GM21360 (cell line): Measurements from ENCODE around the gene MAP2K7.
"Not testable (repeated sequence)": the region's sequence is repeated elsewhere in the genome, so short reads cannot be mapped to it uniquely, and the experiment has no call there.

ENCODE experiments used
- ATAC-seq: cut with Tn5 transposase; IDR thresholded peaks from one replicate; pipeline ENCODE4 v1.9.1; 2021; ENCODE audit warnings: mild to moderate bottlenecking, moderate library complexity; ENCODE audit not compliant: unreplicated experiment

The MAP2K7 gene

DNA sequence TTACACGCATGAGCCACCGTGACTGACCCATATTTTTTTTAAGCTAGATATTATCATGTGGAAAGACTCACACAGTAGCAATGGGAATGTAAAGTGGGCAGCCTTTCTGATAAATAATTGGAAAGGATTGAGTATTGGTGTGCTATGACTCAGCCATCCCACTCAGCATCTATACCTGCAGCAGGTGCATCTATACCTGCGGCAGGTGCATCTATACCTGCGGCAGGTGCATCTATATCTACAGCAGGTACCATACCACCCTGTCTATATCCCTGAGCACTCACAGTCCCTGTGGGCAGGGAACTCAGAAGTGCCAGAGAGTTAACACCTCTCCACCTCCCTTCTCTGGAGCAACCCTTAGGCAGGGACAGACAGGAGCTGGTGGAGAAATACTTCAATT lies 20.6 kb upstream of the MAP2K7 start:
- no peak for ATAC-seq

DNA sequence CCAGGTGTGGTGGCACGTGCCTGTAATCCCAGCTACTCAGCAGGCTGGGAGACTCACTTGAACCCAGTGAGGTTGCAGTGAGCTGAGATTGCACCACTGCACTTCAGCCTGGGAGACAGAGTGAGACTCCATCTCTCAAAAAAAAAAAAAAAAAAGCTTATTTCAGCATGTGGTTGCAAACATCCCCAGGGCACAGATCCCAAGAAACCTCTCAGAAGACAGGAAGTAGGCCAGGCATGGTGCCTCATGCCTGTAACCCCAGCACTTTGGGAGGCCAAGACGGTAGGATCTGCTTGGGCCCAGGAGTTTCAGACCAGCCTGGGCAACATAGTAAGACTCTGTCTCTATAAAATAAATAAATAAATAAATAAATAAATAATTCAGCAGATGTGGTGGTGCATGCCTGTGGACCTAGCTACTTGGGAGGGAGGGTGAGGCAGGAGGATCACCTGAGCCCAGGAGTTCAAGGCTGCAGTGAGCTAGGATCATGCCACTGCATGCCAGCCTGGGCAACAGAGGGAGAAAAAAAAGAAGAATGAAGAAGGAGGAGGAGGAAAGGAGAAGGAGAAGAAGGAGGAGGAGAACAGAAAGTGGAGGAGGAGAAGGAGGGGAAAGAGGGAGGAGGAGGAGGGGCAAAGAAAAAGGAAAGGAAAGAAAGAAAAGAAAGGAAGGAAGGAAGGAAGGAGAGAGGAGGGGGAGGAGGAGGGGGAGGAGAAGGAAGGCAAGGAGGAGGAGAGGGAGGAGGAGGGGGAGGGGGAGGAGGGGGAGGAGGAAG lies 19.7 kb upstream of the MAP2K7 start:
- no peak for ATAC-seq

DNA sequence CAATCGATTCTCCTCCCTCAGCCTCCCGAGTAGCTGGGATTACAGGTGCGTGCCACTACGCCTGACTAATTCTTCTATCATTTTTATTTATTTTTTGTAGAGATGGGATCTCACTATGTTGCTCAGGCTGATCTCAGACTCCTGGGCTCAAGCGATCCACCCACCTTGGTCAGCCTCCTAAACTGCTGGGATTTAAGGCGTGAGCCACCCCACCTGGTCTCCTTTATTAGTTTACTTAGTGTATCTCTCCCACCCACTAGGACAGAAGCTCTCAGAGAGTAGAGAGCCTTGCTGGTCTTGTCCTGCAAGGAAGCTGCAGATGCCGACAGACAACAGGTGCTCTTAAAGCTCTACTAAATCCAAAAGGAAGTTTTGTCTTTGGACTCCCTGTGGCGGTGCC lies 17.9 kb upstream of the MAP2K7 start:
- no peak for ATAC-seq

- ATAC-seq = no peak
Observed at GRCh38 chr19:7887408-7888144, 16.1 kb upstream of the MAP2K7 start.

DNA sequence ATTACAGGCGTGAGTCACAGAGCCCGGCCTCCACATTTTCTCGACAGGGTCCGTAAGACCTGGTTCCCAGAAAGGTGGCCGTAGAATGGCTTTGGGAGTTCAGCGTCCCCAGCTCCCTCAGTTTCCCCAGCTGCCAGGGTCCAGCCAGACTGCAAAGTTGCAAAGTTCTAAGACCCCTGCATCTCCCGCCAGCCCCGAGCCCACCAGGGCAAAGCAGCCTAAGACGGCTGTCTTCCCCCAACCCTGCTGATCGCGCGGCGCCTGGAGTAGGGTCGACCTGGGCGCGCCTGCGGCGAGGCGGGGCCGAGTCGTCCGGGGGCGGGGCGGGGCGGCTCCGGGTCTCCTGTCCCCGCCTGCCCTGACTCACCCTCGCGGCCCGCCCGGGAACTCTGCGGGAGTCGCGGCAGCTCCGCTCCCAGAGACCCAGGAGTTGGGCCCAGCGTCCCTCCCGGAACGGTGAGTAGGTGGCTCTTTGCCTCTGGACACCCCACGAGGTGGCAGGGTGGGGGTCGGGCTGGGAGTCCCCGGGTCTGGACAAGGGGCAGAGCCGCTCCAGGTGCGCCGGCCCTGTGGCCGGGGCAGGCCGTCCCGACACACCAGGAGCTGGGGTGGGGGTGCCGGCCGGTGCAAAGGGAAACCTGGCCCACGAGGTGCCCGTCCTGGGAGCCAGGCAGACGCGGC lies 15.4 kb upstream of the MAP2K7 start, which contains the start of gene LRRC8E:
LRRC8E (plus strand) TSS at position 366 of the 681 bp plus-strand sequence. CDS start 7,094 bp downstream, outside the sequence.
- no peak for ATAC-seq

GRCh38 chr19:7888826-7889217 lies 14.9 kb upstream of the MAP2K7 start:
- ATAC-seq = no peak

DNA sequence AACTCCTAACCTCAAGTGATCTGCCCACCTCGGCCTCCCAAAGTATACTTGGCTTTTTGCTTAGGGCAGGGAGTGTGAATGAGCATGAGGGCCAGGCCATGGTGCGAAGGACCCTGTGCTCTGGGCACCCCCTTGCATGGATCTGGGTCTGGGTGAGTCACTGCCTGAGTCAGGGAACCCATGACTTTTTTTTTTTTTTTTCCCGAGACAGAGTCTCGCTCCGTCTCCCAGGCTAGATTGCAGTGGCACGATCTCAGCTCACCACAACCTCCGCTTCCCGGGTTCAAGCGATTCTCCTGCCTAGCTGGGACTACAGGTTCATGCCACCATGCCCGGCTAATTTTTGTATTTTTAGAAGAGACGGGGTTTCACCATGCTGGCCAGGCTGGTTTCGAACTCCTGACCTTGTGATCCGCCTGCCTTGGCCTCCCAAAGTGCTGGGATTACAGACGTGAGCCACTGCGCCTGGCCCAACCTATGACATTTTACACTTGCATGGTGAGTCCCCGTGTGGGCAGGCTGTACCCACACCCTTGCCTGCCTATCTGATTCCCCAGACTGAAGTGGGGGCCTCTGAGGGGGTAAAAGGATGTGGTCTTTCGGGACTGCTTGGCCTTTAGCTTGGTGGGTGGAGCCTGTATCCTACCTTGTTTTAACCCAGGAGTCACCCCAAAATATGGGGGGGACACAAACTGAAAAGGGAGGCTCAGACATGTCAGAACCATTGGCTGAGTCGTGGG lies 10.1 kb upstream of the MAP2K7 start:
- not testable (repeated sequence) for ATAC-seq

- ATAC-seq = no peak
Observed at GRCh38 chr19:7894612-7895309, 8.9 kb upstream of the MAP2K7 start.

- no peak for ATAC-seq
Observed at GRCh38 chr19:7895565-7895964, 8.1 kb upstream of the MAP2K7 start.

DNA sequence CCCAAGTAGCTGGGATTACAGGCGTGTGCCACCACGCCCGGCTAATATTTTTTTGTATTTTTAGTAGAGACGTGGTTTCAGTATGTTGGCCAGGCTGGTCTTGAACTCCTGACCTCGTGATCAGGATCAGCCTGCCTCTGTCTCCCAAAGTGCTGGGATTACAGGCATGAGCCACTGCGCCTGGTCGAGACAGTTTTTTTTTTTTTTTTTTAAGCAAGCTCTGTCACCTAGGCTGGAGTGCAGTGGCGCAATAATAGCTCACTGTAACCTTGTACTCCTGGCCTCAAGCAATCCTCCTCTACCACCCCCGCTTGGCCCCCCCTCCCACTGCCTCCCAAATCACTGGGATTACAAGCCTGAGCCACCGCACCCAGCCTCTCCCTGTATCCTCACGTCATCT lies 6.4 kb upstream of the MAP2K7 start:
- no peak for ATAC-seq

- ATAC-seq = no peak
Observed at GRCh38 chr19:7898967-7899366, 4.7 kb upstream of the MAP2K7 start.

DNA sequence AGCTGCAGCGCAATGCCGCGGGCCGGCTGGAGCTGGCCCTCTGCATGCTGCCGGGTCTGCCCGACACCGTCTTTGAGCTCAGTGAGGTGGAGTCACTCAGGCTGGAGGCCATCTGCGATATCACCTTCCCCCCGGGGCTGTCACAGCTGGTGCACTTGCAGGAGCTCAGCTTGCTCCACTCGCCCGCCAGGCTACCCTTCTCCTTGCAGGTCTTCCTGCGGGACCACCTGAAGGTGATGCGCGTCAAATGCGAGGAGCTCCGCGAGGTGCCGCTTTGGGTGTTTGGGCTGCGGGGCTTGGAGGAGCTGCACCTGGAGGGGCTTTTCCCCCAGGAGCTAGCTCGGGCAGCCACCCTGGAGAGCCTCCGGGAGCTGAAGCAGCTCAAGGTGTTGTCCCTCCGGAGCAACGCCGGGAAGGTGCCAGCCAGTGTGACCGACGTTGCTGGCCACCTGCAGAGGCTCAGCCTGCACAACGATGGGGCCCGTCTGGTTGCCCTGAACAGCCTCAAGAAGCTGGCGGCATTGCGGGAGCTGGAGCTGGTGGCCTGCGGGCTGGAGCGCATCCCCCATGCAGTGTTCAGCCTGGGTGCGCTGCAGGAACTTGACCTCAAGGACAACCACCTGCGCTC lies 3.8 kb upstream of the MAP2K7 start:
- no peak for ATAC-seq

DNA sequence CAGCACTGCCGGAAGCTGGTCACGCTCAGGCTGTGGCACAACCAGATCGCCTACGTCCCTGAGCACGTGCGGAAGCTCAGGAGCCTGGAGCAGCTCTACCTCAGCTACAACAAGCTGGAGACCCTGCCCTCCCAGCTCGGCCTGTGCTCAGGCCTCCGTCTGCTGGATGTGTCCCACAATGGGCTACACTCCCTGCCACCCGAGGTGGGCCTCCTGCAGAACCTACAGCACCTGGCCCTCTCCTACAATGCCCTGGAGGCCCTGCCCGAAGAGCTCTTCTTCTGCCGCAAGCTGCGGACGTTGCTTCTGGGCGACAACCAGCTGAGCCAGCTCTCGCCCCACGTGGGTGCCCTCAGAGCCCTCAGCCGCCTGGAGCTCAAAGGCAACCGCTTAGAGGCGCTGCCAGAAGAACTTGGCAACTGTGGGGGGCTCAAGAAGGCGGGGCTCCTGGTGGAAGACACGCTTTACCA lies 3.2 kb upstream of the MAP2K7 start:
- no peak for ATAC-seq

DNA sequence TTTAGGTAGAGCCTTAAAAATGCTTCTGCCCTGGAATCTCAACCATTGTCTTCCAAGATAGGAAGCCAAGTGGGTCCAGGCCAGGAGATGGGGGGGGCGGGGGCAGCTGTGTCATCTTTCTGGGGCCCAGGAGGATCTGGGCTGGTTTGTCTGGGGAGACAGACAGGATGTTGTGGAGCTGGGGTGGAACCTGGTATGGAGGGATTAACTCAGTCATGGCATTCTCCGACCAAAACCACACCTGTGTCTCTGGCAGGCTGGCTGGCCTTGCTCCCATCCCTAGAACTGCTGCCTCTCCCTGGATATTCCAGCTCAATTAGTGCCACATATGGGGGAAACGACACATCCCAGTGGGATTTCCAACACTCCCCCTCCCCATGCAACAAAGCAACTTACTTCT lies 2.7 kb upstream of the MAP2K7 start:
- no peak for ATAC-seq

DNA sequence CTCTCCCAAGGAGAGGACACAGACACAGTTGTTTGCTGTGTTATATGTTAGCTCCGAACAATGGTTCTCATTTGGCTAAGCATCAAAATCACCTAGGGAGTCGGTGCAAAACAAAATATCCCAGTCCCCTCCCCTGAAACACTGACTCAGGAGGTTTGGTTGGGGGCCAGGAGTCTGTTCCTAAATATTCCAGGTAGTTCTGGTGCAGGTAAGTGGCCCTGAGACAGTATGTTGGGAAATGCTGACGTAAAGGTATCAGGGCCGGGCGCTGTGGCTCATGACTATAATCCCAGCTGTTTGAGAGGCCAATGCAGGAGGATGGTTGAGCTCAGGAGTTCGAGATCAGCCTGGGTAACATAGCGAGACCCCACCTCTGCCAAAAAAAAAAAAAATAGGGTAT lies 2.3 kb upstream of the MAP2K7 start:
- ATAC-seq = no peak

GRCh38 chr19:7902796-7903243 lies 857 bp upstream of the MAP2K7 start:
- no peak for ATAC-seq

- ATAC-seq = peak; percentile 26
Observed at GRCh38 chr19:7904074-7905020, 670 bp downstream of the MAP2K7 start.

DNA sequence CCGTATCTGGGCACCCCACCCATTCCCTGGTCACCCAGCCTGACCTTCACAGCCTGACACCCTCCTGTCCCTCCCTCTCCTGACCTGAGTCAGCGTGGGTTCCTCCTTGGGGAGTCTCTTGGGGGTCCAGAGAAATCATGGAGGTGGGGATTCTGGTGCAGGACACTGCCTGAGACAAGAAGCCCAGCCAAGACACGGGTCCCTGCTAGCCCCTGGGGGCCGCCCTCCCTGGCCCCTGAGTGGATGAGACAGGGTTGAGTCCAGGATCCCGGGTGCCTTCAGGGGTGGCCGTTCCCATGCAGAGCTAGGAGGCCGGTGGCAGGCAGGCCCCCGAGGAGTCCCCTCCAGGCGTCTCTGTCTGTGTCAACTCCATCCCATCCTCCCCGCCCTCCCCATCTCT lies 1.6 kb downstream of the MAP2K7 start:
- no peak for ATAC-seq

- no peak for ATAC-seq
Observed at GRCh38 chr19:7905859-7906258, 2.2 kb downstream of the MAP2K7 start.
